ENCODE measurements around the gene ZNF217. TPM values are rescaled to one million over a fixed set of nuclear protein-coding genes. Genes with fewer than 3 reads are reported as not detected.

The ZNF217 gene
- total and polyA plus RNA-seq, 4 donors, result 6.0 to 32.6 (median 24.5) TPM

- H3K9me3 ChIP-seq (ENCODE audit: control insufficient read depth in 4 of 4, insufficient read depth in 3 of 4, low read length in 3 of 4), result no peaks in the 10 kb centered on the region
- H3K27ac ChIP-seq (ENCODE audit: low read depth in 1 of 2, low read length in 1 of 2), result peak overlapping the region; percentile 76 to 94
- TF ChIP-seq, protein P1, sequence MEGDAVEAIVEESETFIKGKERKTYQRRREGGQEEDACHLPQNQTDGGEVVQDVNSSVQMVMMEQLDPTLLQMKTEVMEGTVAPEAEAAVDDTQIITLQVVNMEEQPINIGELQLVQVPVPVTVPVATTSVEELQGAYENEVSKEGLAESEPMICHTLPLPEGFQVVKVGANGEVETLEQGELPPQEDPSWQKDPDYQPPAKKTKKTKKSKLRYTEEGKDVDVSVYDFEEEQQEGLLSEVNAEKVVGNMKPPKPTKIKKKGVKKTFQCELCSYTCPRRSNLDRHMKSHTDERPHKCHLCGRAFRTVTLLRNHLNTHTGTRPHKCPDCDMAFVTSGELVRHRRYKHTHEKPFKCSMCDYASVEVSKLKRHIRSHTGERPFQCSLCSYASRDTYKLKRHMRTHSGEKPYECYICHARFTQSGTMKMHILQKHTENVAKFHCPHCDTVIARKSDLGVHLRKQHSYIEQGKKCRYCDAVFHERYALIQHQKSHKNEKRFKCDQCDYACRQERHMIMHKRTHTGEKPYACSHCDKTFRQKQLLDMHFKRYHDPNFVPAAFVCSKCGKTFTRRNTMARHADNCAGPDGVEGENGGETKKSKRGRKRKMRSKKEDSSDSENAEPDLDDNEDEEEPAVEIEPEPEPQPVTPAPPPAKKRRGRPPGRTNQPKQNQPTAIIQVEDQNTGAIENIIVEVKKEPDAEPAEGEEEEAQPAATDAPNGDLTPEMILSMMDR (IDR thresholded peaks at IDR 0.05; ENCODE audit: control extremely low read depth, extremely low read depth), result no peak
- H3K36me3 ChIP-seq (ENCODE audit: control insufficient read depth in 4 of 4, insufficient read depth in 4 of 4, low read length in 4 of 4), result no peaks in the 10 kb centered on the region
- ATAC-seq (ENCODE audit: insufficient read depth, low FRiP score) (peak; percentile 69), DNase-seq (peak; percentile 76 to 91 (median 90))
- 2 to 3% methylated on average over 13 of the region's 13 CpGs for WGBS, 2 donors
- no peak overlapping the region for H3K4me3 ChIP-seq
- H3K4me1 ChIP-seq (ENCODE audit: control insufficient read depth in 5 of 5, insufficient read depth in 5 of 5, low read length in 5 of 5), result peaks cover 5 to 31% (median 12%) of the 10 kb centered on the region in 5 donors
- H3K9ac ChIP-seq (ENCODE audit: insufficient read depth in 1 of 2, low read length in 2 of 2), result peak overlapping the region; percentile 3 to 98
- H3K27me3 ChIP-seq (ENCODE audit: control insufficient read depth in 3 of 3, insufficient read depth in 3 of 3, low read length in 2 of 3), result no peaks in the 10 kb centered on the region
Measured at GRCh38 chr20:53623454-53624211, 30.0 kb upstream of the ZNF217 start.

DNA sequence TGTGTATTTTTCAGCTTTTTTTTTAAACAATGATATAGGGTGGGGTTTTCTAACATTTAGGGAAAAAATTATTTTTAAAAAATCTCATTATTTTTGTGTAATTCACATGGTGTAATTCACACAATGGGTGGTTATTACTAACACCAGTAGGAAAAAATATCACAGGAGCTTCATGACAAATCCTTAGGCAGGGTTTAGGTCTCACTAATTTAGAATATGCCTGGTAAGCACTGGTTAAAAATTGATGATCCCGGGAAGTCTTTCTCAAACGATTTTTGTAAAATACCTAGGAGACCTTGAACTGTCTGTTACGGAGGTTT, 29.5 kb upstream of the ZNF217 start:
- TF ChIP-seq, protein P1 (IDR thresholded peaks at IDR 0.05; ENCODE audit: control extremely low read depth, extremely low read depth), result no peak
- Histone ChIP-seq H3K4me1 (ENCODE audit: control insufficient read depth in 5 of 5, insufficient read depth in 5 of 5, low read length in 5 of 5) (peaks cover 5 to 31% (median 12%) of the 10 kb centered on the region in 5 donors), H3K9me3 (ENCODE audit: control insufficient read depth in 4 of 4, insufficient read depth in 3 of 4, low read length in 3 of 4) (no peaks in the 10 kb centered on the region), H3K9ac (ENCODE audit: insufficient read depth in 1 of 2, low read length in 2 of 2) (peak overlapping the region; percentile 3 to 98), H3K27me3 (ENCODE audit: control insufficient read depth in 3 of 3, insufficient read depth in 3 of 3, low read length in 2 of 3) (no peaks in the 10 kb centered on the region), H3K4me3 (no peak overlapping the region), H3K36me3 (ENCODE audit: control insufficient read depth in 4 of 4, insufficient read depth in 4 of 4, low read length in 4 of 4) (no peaks in the 10 kb centered on the region), H3K27ac (ENCODE audit: low read depth in 1 of 2, low read length in 1 of 2) (peak overlapping the region; percentile 76 to 94)
- ATAC-seq (ENCODE audit: insufficient read depth, low FRiP score) (no peak), DNase-seq (no peak)
- WGBS, 2 donors, result 1 to 2% methylated on average over 3 of the region's 3 CpGs

GRCh38 chr20:53622247-53623133, 28.9 kb upstream of the ZNF217 start:
- Histone ChIP-seq H3K36me3 (ENCODE audit: control insufficient read depth in 4 of 4, insufficient read depth in 4 of 4, low read length in 4 of 4) (no peaks in the 10 kb centered on the region), H3K27me3 (ENCODE audit: control insufficient read depth in 3 of 3, insufficient read depth in 3 of 3, low read length in 2 of 3) (no peaks in the 10 kb centered on the region), H3K9ac (ENCODE audit: insufficient read depth in 1 of 2, low read length in 2 of 2) (no peak overlapping the region), H3K9me3 (ENCODE audit: control insufficient read depth in 4 of 4, insufficient read depth in 3 of 4, low read length in 3 of 4) (no peaks in the 10 kb centered on the region), H3K4me3 (no peak overlapping the region), H3K4me1 (ENCODE audit: control insufficient read depth in 5 of 5, insufficient read depth in 5 of 5, low read length in 5 of 5) (peaks cover 5 to 31% (median 12%) of the 10 kb centered on the region in 5 donors), H3K27ac (ENCODE audit: low read depth in 1 of 2, low read length in 1 of 2) (peak overlapping the region; percentile 67 to 89)
- TF ChIP-seq, protein P1 (IDR thresholded peaks at IDR 0.05; ENCODE audit: control extremely low read depth, extremely low read depth), result no peak
- peak in 2 of 3 donors; percentile 33 to 57 for DNase-seq
- ATAC-seq (ENCODE audit: insufficient read depth, low FRiP score), result no peak
- 33 to 45% methylated on average over 7 of the region's 7 CpGs for WGBS, 2 donors
